GM12864 (cell line): ENCODE results near the gene CHTF8.

ENCODE experiments used
- DNase-seq: peaks from one replicate; pipeline ENCODE4 v3.0.0-alpha.2; 2011; ENCODE audit warnings: low read depth
- H3K4me3 ChIP-seq: 2 replicates; pipeline ENCODE4 v1.5.1; 2011; ENCODE audit warnings: mild to moderate bottlenecking, low read depth, low read length, control low read depth
- TF ChIP-seq, protein P1 (sequence below): IDR thresholded peaks from 2 replicates; pipeline ENCODE4 v1.5.1; 2011; ENCODE audit warnings: low read depth, mild to moderate bottlenecking, moderate library complexity, low read length, control low read depth, inconsistent platforms; ENCODE audit errors: missing control alignments

Gene CHTF8

DNA sequence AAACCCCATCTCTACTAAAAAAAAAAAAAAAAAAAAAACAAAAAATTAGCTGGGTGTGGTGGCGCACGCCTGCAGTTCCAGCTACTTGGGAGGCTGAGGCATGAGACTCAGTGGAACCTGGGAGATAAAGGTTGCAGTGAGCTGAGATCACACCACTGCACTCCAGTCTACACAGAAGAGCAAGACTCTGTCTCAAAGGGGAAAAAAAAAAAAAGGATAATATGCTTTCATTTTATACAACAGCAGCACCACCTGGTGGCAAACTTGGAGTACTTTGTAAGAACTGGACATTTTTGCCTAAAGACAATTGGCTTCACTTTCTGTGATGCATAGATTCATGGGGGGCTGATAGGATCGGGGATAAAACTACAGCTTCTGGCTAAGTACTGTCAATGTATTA is 8.5 kb downstream of the CHTF8 start:
- H3K4me3 ChIP-seq = no peak overlapping the region
- DNase-seq = peak; percentile 41
- TF ChIP-seq, protein P1, sequence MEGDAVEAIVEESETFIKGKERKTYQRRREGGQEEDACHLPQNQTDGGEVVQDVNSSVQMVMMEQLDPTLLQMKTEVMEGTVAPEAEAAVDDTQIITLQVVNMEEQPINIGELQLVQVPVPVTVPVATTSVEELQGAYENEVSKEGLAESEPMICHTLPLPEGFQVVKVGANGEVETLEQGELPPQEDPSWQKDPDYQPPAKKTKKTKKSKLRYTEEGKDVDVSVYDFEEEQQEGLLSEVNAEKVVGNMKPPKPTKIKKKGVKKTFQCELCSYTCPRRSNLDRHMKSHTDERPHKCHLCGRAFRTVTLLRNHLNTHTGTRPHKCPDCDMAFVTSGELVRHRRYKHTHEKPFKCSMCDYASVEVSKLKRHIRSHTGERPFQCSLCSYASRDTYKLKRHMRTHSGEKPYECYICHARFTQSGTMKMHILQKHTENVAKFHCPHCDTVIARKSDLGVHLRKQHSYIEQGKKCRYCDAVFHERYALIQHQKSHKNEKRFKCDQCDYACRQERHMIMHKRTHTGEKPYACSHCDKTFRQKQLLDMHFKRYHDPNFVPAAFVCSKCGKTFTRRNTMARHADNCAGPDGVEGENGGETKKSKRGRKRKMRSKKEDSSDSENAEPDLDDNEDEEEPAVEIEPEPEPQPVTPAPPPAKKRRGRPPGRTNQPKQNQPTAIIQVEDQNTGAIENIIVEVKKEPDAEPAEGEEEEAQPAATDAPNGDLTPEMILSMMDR = peak; percentile 52

DNA sequence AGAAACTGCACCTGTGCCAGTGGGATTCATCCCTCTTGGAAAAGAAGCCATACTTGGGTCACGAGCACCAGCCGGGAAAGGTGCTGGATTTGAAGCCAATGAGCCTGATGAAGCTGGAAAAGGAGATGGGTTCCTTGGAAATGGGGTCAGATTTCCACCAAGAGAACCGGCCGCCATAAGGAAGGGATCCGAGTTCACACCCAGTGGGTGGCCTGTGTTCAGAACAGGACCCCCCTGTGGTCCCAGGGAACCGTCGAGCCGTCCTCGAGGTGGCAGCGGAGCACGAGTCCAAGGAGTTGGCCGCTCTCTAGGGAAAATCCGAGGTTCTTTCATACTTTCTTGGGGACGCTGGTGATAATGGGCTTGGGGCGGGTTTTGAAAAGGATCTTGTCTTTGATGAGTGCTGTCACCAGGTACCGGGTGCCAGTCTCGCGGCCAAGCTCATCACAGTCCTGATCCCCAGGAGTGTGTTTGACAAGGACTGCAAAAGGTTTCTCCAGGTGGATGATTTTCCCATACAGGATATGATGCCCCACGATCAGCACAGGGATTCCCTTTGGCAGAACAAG is 12.2 kb downstream of the CHTF8 start:
- no peak for DNase-seq
- H3K4me3 ChIP-seq = no peak overlapping the region
- TF ChIP-seq, protein P1 = no peak

DNA sequence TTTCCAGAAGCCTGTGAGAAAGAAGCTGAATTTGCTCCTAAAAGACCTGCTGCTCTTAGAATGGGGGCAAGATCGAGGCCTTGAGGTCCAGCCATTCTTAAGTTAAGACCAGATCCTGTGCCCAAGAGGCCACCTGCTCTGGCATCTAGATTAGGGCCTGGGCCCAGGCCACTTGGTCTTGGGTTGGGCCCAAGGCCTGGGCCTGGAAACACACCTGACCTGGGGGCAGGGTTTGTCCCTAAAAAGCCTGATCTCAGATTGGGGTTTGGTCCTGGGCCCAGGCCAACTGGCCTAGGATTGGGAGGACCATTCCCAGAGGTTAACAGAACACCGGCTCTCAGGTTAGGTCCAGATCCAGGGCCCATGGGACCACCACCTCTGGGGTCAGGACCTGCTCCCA is 12.9 kb downstream of the CHTF8 start:
- no peak overlapping the region for H3K4me3 ChIP-seq
- DNase-seq = no peak
- TF ChIP-seq, protein P1 = no peak

DNA sequence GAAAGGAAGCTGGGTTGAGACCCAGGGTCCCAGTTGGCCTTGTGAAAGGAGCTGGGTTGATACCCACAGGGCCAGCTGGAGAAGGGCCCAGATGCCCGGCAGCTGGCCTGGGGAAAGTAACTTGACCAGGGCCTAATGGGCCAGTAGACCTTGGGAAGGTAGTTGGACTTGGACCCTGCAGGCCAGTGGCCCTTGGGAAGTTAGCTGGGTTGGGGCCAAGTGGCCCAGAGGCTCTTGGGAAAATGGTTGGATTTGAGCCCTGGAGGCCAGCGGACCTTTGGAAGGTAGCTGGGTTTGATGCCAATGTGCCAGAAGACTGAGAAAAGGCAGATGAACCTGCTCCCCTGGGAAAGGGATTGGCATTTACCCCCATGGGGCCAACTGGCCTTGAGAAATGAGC is 13.4 kb downstream of the CHTF8 start:
- TF ChIP-seq, protein P1 = no peak
- DNase-seq = no peak
- no peak overlapping the region for H3K4me3 ChIP-seq

DNA sequence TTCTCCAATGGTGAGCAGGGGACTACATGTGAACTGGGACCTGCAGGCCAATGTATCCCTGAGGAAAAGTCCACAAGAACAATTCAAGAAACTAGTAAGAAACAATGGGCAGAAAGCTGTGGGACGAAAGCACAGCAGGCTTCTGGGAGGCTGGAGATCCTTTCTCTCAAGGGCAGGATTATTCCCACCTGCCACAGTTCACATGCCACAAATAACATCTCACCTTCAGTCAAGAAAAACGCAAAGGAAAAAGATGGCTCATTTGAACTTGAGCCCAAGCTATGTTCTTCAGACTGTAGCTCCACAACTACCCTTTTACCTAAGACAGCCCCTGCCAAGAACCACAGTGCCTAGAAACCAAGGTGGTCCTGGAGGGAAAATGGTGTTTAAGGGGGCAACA is 13.9 kb downstream of the CHTF8 start:
- TF ChIP-seq, protein P1 = no peak
- no peak for DNase-seq

DNA sequence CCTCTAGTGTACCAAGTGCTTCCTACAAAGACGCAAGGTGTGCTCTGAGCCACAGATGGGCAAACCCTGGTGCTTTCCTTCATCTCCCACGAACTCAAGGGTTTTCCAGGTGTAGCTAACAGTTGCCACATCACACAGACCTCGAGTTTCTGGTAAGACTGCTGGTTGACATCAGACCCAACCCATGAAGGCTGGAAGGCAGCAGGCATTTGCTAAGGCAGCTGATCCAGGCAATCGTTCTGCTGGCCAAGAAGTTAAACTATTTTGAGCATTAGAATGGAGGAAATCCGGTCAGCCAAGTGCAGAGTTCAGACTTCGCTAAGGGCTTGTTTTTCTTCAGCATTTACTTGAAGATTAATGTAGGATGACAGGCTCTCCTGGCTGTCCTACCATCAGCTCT is 15.5 kb downstream of the CHTF8 start:
- no peak overlapping the region for H3K4me3 ChIP-seq
- no peak for DNase-seq
- TF ChIP-seq, protein P1 = no peak

More for the DNA sequence above, 13.9 kb downstream of the CHTF8 start:
- no peak overlapping the region for H3K4me3 ChIP-seq

DNA sequence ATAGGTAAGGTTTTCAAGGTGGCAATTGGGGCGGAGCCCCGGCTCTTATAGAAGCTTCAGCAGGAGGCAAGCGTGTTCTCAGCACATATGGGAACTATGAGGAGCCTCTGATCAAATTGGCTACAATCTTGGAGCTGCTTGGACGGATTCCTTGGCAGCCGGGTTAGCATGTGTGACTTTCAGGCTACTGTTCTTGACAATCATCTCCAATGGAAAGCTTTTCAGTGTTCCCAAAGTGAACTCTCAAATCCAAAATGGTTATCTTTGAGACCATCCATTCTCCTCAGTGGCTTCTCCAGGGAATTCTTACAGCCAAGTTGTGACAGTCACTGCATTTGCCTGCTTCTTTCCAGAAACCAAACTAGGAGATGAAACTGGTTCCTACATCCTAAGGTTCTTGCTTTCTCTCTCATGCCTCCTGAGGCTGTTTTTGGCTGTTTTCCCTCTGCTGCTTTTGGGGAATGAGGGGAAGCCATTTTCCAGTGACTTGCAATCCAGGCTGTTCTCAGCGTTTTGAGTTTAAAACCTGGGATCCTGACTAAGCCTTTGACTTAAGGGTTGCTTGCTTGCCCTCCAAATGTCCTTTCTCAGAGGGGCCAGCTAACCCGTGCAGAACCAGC is 16.0 kb downstream of the CHTF8 start:
- no peak for DNase-seq
- TF ChIP-seq, protein P1 = no peak
- no peak overlapping the region for H3K4me3 ChIP-seq
